Suprapubic skin (tissue), 4 donors: ENCODE data around the gene CTNNAL1. TPM values are rescaled to one million over a fixed set of nuclear protein-coding genes. Genes with fewer than 3 reads are reported as not detected.
"Not testable (repeated sequence)": the region's sequence is repeated elsewhere in the genome, so short reads cannot be mapped to it uniquely, and the experiment has no call there.

Experiments used
- DNase-seq, 2 donors: peaks; one replicate each; pipeline ENCODE4 v3.0.0-alpha.2; 2019; ENCODE audit warnings: low spot score in 2 of 2
- H3K27ac ChIP-seq: fragments of 200-600 bp; sonication (generic); one replicate; pipeline ENCODE4 v1.5.1; 2019
- H3K27me3 ChIP-seq: fragments of 200-600 bp; sonication (generic); one replicate; pipeline ENCODE4 v1.5.1; 2019
- H3K36me3 ChIP-seq: fragments of 200-600 bp; sonication (generic); one replicate; pipeline ENCODE4 v1.5.1; 2019
- H3K4me1 ChIP-seq: fragments of 200-600 bp; sonication (generic); one replicate; pipeline ENCODE4 v1.5.1; 2019
- H3K4me3 ChIP-seq: fragments of 200-600 bp; sonication (generic); one replicate; pipeline ENCODE4 v1.5.1; 2019; ENCODE audit warnings: mild to moderate bottlenecking
- H3K9me3 ChIP-seq: fragments of 200-600 bp; sonication (generic); one replicate; pipeline ENCODE4 v1.5.1; 2019
- EP300 ChIP-seq: sonication (generic); formaldehyde crosslinking; IDR thresholded peaks from one replicate; pipeline ENCODE4 v1.6.1; 2017; ENCODE audit warnings: antibody characterized with exemption
- POLR2A ChIP-seq, 2 donors: fragments of 450-650 bp; IDR thresholded peaks; one replicate each; pipeline ENCODE4 v1.6.1; 2017; ENCODE audit warnings: antibody characterized with exemption in 2 of 2, mild to moderate bottlenecking in 2 of 2, moderate library complexity in 2 of 2
- POLR2AphosphoS5 ChIP-seq, 3 donors: sonication (generic); formaldehyde crosslinking; IDR thresholded peaks; one replicate each; pipeline ENCODE4 v1.6.1; 2017; ENCODE audit warnings: antibody characterized with exemption in 3 of 3
- WGBS: methylation state at CpG from one replicate; pipeline ENCODE4 v1.1.5; 2018; 5-methylcytosine and 5-hydroxymethylcytosine counted together
- total RNA-seq, 4 donors: library from RNA; depleted of rRNA; stranded (reverse); fragments of >200 nt; gene quantifications; one replicate each; pipeline ENCODE4 v1.1.0, GENCODE V29; 2016
- TF ChIP-seq, protein P1 (sequence below), 2 donors: fragments of 200-600 bp in 1 of 2; fragments of 450-650 bp in 1 of 2; sonication (generic) in 1 of 2; IDR thresholded peaks; one replicate each; pipeline ENCODE4 v1.5.1; 2016 to 2019; ENCODE audit warnings: antibody characterized with exemption in 2 of 2, mild to moderate bottlenecking in 1 of 2, moderate library complexity in 1 of 2

Gene CTNNAL1
- total RNA-seq, 4 donors from 2014 or later = 13.0 to 23.2 (median 16.0) TPM

DNA sequence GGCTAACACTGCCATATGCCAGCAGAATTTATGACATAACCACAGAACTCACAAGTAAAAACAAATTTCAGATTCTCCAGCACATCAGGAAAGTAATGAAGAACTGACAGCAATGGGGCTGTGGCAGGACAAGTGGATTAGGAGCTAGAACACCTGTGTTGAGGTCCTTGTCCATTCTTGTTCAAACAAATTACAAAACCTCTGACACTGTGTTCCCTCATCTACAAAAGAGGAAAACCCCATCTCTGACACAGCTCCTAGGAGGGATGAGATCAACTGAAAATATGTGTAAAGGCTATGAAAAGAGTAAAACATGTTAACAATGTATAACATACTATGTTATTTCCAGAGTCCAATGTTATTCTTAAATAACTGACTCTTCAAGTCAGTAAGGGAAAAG, 102.9 kb downstream of the CTNNAL1 start:
- no peak for DNase-seq
- Histone ChIP-seq H3K4me1 (no peaks in the 10 kb centered on the region), H3K9me3 (no peaks in the 10 kb centered on the region), H3K27ac (no peak overlapping the region), H3K27me3 (no peaks in the 10 kb centered on the region), H3K36me3 (peaks cover 89% of the 10 kb centered on the region), H3K4me3 (no peak overlapping the region)
- TF ChIP-seq, protein P1, sequence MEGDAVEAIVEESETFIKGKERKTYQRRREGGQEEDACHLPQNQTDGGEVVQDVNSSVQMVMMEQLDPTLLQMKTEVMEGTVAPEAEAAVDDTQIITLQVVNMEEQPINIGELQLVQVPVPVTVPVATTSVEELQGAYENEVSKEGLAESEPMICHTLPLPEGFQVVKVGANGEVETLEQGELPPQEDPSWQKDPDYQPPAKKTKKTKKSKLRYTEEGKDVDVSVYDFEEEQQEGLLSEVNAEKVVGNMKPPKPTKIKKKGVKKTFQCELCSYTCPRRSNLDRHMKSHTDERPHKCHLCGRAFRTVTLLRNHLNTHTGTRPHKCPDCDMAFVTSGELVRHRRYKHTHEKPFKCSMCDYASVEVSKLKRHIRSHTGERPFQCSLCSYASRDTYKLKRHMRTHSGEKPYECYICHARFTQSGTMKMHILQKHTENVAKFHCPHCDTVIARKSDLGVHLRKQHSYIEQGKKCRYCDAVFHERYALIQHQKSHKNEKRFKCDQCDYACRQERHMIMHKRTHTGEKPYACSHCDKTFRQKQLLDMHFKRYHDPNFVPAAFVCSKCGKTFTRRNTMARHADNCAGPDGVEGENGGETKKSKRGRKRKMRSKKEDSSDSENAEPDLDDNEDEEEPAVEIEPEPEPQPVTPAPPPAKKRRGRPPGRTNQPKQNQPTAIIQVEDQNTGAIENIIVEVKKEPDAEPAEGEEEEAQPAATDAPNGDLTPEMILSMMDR (IDR thresholded peaks at IDR 0.05) = no peak
- no peak for TF ChIP-seq POLR2AphosphoS5 (IDR thresholded peaks at IDR 0.05)
- no peak for TF ChIP-seq POLR2A (IDR thresholded peaks at IDR 0.05)
- no peak for TF ChIP-seq EP300

DNA sequence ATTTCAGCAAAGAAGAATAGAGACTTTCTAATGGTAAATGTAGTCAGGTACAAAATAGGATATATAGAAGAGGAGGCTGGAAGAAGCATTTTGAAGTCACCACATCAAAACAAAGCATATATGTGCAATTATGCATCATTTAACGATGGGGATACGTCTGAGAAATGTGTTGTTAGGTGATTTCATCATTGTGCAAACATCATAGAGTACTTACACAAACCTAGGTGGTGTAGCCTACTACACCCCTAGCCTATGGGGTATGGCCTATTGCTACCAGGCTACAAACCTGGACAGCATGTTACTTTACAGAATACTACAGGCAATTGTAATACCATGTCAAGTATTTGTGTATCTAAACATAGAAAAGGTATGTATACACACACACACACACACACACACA, 107.8 kb downstream of the CTNNAL1 start:
- no peaks in the 10 kb centered on the region for H3K27me3 ChIP-seq
- no peaks in the 10 kb centered on the region for H3K4me1 ChIP-seq
- H3K4me3 ChIP-seq = no peak overlapping the region
- H3K9me3 ChIP-seq = no peaks in the 10 kb centered on the region
- H3K36me3 ChIP-seq = peaks cover 93% of the 10 kb centered on the region
- TF ChIP-seq EP300 (no peak), POLR2AphosphoS5 (IDR thresholded peaks at IDR 0.05) (no peak), POLR2A (IDR thresholded peaks at IDR 0.05) (no peak)
- TF ChIP-seq, protein P1 (IDR thresholded peaks at IDR 0.05) = no peak
- no peak for DNase-seq
- 77% methylated on average over 2 of the region's 2 CpGs for WGBS
- H3K27ac ChIP-seq = no peak overlapping the region

DNA sequence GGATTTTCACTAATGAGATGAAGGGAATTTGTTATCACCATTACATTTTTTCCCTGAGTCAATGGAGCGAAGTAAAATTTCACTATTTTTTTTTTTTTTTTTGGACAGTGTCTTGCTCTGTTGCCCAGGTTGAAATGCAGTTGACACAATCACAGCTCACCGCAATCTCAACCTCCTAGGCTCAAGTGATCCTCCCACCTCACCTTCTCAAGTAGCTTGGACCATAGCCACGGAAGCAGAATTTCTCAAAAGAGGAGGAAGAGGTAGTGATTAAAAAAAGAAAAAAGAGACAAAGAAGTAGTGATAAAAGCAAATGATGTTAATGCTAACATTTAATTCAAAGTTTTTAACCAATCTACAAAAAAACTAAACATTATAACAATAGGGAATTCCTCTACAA, 109.1 kb downstream of the CTNNAL1 start:
- Histone ChIP-seq H3K4me3 (no peak overlapping the region), H3K27ac (no peak overlapping the region), H3K9me3 (no peaks in the 10 kb centered on the region), H3K27me3 (no peaks in the 10 kb centered on the region), H3K36me3 (peaks cover 92% of the 10 kb centered on the region), H3K4me1 (no peaks in the 10 kb centered on the region)
- TF ChIP-seq POLR2A (IDR thresholded peaks at IDR 0.05) (no peak), POLR2AphosphoS5 (IDR thresholded peaks at IDR 0.05) (no peak), EP300 (no peak)
- TF ChIP-seq, protein P1 (IDR thresholded peaks at IDR 0.05) = no peak
- 93% methylated on average over 3 of the region's 3 CpGs for WGBS
- DNase-seq = no peak

DNA sequence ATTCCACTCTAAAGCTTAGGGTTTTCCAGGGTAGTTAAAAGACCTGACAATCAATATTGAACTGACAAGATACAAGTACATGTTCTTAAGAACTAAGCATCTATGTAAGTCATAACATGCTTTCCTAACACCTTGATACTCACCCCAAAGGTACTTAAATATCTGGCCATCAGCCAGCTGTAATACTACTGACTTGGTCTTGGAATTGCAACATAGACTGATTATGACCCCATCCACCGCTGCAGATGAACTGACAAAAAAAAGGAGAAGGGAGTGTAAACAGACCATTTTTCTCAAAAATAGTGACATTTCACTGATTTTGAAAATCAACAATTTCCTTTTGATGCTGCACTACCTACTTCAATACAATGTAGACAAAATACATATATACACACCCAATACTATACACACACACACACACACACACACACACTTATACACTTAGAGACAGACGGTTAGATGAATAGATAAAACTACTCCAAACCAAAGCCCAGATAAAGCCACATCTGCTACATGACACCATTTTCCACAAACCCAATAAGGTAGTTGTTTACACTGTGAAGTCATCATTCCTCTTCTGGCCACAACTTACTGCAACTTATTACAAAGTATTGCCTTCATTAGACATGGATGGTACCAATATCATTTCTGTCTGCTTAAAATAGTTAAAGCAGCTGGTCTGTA, 109.7 kb downstream of the CTNNAL1 start:
- WGBS = 90% methylated on average over 2 of the region's 2 CpGs
- DNase-seq = no peak
- H3K36me3 ChIP-seq = peaks cover 92% of the 10 kb centered on the region
- no peaks in the 10 kb centered on the region for H3K4me1 ChIP-seq
- H3K4me3 ChIP-seq = no peak overlapping the region
- no peaks in the 10 kb centered on the region for H3K9me3 ChIP-seq
- H3K27me3 ChIP-seq = no peaks in the 10 kb centered on the region
- TF ChIP-seq EP300 (no peak), POLR2A (IDR thresholded peaks at IDR 0.05) (no peak), POLR2AphosphoS5 (IDR thresholded peaks at IDR 0.05) (no peak)
- TF ChIP-seq, protein P1 (IDR thresholded peaks at IDR 0.05) = no peak
- no peak overlapping the region for H3K27ac ChIP-seq

DNA sequence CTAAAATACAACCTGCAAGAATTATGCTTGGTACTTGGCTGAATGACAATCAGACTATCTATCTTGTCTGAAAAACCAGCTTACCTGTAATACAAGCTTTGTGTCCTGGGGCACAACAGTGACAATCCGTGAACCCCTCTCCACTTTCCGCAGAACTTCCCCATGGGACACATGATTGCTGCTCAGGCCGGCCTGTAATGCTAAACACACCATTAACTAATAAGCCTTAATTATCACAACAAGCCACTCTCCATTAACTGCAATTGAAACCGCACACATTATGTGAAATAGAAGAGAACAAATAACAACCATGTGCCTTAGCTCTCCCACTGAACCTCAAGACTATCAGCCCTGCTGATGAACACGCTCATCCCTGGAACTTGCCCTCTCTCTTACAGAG, 113.1 kb downstream of the CTNNAL1 start:
- H3K9me3 ChIP-seq = no peaks in the 10 kb centered on the region
- no peaks in the 10 kb centered on the region for H3K4me1 ChIP-seq
- peaks cover 91% of the 10 kb centered on the region for H3K36me3 ChIP-seq
- no peaks in the 10 kb centered on the region for H3K27me3 ChIP-seq
- no peak overlapping the region for H3K27ac ChIP-seq
- no peak for DNase-seq
- 91% methylated on average over 5 of the region's 5 CpGs for WGBS
- no peak overlapping the region for H3K4me3 ChIP-seq
- TF ChIP-seq, protein P1 (IDR thresholded peaks at IDR 0.05) = no peak
- TF ChIP-seq POLR2A (IDR thresholded peaks at IDR 0.05) = no peak

DNA sequence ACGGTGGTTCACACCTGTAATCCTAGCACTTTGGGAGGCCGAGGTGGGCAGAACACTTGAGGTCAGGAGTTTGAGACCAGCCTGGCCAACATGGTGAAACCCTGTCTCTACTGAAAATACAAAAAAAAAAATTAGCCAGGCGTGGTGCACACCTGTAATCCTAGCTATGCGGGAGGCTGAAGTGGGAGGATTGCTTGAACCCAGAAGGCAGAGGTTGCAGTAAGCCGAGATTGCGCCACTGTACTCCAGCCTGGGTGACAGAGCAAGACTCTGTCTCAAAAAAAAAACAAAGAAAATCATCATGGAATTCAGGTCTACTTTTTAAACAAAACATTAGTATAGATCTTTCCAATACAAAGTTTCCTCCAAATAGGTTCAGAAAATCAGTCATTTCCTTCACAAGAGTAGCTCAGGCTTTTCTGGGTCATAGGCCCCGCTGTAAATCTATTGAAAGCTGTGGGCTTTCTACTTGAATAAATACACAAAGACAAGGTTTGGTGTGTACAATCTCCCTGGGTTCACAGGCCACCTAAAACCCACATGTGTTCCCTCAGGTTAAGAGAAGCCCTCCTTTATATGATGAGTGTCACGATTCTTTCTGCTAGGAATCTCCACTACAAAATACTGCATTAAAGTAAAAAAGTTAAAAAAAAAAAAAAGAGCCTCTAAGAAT, 114.1 kb downstream of the CTNNAL1 start:
- H3K4me1 ChIP-seq, H3K9me3 ChIP-seq, H3K4me3 ChIP-seq, H3K27ac ChIP-seq, H3K27me3 ChIP-seq, DNase-seq: not testable (repeated sequence)
- peaks cover 91% of the 10 kb centered on the region for H3K36me3 ChIP-seq
- 95% methylated on average over 8 of the region's 8 CpGs for WGBS
